Activated T-cell treated with anti-CD3 and anti-CD28 coated beads for 4 hours (primary cell): Measurements from ENCODE around the gene TGM2.

Source experiments
- DNase-seq: peaks from one replicate; pipeline ENCODE4 v3.0.0-alpha.2; 2020

TGM2 gene

DNA sequence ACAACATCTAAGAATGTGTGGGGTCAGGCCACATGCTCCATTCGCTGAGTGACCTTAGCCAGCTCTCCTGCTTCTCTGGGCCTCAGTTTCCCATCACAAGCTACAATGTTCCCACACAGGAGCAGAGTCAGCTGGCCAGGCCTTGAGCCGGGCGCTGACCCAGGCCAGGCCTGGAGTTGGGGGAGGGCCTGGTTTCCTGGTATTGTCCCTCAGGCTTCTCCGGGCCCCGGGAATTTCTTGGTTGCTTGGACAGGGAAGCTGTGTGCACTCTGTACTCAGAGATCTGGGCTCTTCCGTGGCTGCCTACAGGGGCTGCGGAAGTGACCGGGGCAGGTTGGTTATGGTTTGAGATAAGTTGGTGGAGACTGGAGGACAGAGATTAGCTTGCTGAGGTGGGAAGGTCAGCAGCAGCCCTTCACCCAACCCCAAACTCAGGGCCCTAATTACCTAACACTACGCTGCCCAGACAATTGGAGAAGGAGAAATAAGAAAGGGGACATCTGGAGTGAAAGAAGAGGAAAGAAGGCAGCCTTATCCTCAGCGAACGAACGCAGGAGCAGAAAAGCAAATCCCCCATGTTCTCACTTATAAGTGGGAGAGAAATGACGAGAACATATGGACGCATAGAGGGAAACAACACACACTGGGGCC is 6.2 kb downstream of the TGM2 start:
- no peak for DNase-seq

DNA sequence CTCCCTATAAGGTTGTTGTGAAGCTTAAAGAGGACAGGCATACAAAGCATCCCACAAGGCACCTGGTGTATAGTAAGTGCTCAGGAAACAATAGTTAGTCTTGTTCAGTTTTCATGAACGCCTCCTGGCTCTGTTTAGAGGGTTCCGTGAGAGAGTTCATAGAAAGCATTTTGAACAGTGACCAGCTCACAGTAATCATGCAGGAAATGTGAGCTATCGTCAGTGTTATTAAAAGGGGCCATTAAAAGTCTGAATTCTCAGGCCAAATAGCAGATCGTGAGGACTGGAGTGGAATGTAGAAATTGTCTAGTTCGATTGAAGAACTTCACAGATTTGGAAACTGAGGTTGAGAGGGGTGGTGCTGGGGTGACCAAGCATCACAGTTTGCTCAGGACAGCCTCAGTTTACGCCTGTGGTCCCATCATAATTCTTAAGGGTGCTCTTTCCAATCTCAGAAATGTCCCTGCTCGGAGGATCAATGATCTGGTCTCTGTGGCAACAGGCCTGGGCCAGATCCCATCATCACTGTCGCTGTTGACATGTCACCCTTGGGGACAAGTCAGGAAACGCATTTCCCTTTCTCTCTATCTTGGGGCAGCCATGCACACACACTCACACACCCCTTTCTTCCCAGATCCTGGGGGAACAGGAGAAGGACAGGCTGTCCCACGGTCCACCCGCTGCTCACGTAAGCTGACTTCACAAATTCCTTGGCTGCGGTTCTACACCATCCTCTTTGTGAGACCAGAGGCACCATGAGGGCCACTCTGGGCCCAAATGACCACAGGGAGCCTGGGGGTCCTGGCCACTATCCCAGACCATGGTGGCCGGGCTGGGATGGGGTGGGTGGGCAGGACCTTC is 7.2 kb downstream of the TGM2 start:
- no peak for DNase-seq

DNA sequence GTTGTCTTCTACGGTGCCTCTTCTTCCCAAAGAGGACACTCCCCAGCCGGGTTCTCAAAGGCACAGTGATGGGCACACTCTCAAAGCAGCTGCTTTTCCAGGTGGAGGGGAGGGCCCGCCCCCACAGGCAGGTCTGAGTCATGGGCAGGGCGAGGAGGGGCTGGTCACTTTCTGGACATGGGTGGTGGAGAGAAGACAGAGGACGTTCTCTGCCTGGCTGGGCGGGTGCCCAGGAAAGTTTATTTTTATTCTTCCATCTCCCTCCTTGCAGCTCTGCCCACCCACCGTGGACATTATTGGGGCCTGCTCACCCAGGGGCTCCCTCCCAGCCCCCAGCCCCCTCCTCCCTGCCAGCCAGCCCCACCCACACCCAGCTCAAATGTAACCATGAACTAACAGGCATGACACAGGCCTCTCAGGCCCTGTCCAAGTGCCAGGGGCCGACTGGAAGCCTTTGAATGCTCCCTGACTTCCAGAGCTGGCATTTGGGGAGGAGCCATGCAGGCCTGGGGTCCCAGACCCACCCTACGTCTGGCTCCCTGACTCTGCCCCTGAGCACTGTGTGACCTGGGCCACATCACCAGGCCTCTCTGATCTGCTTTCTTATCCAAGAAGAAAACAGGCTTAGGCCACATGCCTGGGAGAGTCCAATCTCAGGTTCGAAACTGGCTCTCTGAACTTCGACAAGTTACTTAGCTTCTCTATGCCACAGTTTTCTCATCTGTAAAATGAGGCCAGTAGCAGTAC is 8.0 kb downstream of the TGM2 start:
- DNase-seq = no peak

DNA sequence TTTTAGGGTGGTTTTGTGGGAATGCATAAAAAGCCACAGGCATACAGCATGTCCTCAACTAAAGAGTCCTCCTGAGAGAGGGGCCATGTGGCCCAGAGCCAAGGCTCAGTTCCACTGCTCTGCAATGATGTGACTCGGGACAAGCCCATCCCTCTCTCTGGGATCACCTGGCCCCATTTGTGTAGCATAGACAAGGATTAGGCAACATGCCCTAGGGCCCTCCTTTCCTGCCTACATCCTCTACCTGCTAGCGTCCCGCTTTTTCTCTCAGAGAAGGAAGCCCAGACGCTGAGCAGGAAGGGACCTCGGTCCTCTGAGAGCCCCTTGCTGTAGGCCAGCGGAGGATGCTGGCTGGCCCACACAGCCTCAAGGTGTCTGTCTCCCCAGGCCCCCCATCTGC is 8.8 kb downstream of the TGM2 start:
- DNase-seq = no peak

DNA sequence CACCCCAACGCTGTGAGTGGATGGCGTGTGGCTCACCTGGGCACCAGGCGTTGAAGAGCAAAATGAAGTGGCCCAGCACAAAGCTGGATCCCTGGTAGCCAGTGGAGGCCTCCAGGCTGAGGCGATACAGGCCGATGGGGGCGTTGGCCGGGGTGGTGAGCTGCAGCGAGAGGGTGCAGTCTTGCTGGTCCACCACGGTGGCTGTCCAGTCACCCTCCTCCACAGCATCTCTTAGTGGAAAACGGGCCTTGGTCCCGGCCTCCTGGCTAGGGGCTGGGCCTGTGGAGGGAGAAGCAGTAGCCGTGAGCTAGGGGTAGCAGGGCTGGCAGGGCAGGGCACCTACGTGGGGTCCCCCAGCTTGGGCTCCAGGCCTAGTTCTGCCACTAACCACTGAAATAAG is 9.3 kb downstream of the TGM2 start:
- DNase-seq = no peak

DNA sequence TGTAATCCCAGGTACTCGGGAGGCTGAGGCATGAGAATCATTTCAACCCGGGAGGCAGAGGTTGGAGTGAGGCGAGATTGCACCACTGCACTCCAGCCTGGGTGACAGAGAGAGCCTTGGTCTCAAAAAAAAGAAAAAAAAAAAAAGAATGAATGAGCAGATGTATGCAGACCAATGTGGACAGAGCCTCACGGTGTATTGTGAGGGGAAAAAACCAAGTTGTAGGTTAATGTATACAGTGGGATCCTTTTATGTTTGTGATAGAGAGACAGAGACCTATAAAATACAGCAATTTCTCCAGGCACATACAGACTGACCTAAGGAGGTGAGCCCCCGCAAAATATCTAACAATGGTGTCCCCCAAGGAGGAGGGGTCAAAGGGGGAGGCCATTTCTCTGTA is 11.7 kb downstream of the TGM2 start:
- no peak for DNase-seq

DNA sequence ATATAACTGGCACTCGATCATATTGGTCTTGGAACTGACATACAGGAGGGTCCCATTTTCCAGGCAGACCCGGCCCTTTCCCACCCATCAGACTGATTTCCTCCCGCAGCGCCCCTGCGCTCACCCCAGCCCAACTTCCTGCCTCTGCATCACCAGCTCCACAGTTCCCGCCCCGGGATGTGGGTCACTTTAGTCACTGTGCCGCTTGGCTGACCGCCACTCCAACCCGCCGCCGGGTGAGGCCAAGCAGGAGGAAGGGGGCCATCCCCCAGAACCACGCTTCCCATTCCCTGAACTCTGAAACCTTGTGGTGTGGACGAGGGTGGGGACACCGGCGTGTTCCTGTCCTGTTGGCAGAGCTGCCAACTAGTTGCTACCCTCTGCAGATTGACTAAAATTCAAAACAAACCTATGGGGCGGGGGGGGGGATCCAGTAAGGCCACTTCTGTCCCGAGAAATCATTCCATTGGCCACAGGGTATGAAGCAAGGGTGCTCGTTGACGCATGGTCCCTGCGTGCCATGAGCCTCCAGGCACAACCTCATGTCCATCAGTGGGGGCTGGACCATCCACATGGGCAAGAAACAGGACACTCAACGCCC is 12.3 kb downstream of the TGM2 start:
- DNase-seq = no peak

DNA sequence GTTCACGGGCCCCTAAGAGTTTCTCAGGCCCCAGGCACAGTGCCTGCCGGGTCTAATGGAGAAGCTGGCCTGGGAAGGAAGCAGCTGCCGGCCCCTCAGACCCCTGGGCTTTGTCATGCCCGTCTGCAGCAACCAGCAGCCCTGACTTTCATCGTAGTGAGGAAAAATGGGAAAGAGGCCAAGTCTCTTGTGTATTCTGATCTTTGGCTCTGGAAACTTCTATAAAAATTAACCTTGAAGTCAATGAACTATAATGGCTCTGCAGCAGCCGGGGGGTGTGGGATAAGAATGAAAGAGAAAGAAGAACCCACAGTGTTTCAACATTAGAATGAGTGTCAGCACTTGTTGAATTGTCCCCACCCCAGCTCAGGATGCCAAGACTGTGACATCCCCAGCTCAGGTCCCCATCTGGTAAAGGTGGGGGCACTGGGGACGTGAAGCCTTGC is 12.9 kb downstream of the TGM2 start:
- DNase-seq = no peak

DNA sequence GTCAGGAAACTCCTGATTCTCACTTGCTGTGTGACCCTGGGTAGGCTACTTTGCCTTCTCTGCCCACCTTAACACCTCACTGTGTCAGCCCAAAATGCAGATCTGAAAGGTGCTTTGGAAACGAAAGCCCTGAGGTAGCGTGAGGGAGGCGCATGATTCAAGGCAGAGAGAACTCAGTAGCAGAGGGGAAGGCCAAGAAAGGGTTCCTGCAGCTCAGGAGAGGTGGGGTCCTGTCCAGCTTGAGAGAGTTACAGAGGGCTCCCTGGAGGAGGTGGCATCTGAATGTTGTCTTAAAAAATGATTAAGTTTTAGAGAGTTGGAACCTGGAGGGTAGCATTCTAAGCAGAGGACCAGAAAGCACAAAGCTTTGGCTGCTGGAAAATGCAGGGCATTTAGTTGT is 13.6 kb downstream of the TGM2 start:
- no peak for DNase-seq

DNA sequence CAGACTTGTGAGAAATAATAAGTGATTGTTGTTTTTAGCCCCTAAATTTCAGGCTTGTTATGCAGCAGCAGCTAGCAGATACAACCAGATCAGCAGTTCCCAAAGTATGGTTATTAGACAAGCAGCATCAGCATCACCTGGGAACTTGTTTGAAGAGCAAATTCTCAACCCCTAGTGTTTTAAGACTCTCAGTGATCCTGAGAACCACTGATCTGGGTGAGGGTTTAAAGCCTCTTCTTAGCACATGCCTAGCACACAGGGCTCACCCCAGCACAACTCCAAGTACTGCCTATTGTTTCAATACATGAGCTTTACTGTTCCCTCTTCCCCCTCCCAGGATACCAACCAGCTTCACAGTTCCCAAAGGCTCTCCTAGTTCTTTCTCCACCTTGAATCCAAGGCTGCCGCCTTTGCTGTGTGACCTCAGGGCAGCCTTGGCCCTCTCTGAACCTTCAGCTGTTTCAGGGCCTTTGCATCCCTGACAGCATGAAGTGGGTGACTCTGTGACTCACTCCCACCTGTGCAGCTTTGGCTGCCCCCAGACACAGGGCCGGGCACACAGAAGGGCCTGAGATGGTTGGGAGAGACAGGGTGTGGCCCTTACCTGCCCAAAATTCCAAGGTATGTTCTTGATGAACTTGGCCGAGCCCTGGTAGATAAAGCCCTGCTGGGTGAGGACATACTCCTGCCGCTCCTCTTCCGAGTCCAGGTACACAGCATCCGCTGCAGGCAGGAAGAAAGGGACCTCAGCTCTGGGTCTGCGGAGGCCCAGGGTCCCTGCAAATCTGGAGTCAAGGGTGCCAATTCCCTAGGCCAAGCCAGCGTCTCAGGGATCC is 14.5 kb downstream of the TGM2 start:
- DNase-seq = no peak

DNA sequence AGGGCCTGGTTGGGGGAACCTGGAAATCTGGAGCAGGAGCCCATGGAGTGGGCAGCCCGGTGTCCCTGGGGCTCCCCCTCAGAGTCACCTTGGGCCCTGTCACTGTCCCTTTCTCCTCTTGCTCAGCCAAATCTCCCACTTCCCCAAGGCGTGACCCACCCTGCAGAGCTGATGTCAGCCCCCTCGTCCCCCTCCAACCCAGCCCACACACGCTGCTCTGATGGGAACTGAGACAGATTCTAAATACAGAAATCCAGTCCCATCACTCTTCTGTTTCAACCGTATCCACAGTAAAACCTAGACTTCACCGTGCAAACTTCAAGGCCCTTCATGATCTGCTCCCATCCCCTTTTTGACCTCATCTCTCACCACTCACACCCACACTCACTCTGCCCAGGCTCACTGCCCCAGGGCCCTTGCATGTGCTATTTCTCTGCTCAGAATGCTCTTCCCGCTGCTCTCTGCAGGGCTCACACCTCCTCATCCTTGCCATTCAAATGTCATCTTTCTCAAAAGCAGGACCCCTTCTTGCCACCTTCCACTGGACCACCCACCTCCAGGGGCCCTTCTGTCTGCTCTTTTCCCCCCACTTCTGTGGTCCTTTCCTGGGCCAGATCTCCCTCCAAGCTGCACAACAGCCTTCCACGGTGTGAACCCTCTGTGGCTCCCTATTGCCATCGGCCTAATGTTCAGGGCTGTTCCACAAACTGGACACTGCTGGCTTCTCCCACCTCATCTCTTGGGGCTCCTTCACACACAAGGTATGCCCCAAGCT is 16.6 kb downstream of the TGM2 start:
- no peak for DNase-seq

DNA sequence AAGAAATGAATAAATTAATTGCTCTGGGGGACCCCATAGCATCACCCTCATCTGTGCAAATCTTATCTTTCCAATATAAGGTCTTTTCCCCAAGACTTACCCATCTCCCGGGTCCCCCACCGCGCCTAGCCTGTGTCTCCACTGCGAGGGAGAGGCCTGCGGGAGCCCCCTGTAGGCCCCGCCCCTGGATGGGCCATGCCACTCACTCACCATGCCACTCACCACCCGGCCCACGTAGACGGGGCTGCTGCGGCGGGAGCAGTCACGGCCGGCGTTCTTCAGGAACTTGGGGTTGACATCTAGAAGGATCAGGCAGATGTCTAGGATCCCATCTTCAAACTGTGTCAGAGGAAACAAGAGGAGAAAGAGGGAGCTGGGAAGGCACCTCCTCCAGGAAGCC is 17.3 kb downstream of the TGM2 start:
- no peak for DNase-seq

DNA sequence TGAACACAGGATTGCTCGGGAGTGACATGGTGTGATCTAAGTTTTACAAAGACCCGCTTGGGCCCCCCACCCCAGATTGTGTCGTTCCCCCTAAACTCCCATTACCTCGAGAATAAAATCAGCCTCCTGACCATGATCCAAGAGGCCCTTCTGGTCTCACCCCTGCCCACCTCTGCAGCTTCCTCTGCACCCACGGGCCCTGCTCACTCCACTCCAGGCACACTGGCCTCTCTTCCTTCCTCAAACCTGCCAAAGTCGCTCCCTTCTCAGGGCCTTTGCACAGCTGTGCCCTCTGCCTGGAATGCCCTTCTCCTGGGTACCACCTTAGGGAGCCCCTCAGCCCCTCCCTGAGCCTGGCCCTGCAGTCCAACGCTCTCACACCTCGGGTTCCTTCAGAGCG is 17.9 kb downstream of the TGM2 start:
- no peak for DNase-seq

DNA sequence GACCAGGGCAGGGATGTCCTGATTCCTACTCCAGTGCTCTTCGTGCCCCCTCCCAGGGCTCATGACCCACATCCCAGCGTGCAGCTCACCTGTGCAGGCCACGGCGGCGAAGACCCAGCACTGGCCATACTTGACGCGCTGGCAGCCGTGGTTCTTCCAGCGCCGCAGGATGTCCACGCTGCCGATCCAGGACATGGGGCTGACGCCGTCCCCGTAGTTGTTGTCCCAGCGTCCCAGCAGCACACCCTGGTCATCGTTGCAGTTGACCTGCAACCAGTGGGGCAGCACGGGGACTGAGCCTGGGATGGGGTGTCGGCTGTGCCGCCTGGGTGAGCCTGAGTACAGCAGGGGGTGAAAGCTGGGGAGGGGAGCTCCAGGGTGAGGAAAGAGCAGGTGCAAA is 18.4 kb downstream of the TGM2 start:
- DNase-seq = no peak

DNA sequence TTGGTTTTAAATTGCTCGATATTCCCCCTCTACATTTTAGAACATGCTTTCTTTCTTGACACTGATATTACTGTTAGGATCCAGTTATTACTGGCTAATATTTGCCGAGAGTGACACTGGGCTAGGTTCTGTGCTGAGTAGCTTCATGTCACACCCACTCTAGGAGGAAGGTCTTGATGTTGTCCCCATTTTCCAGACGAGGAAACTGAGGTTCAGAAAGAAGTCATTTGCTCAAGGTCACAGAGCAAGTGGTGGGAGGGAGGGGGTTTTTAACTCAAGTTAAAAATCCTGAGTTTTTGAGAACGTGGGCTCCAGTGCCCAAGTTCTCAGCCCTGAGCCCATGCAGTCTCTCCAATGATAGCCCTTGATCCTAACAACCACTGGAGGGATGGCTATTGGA is 18.9 kb downstream of the TGM2 start:
- DNase-seq = no peak

DNA sequence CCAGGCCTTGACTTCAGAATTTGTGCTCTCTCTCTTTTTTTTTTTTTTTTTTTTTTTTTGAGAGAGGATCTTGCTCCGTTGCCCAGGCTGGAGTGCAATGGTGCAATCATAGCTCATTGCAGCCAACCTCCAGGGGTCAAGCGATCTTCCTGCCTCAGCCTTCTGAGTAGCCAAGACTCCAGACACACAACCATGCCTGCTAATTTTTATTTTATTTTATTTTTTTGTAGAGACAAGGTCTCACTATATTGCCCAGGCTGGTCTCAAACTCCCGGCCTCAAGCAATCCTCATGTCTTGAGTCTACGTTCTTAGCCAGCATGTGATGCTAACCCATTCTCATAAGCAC is 19.4 kb downstream of the TGM2 start:
- no peak for DNase-seq

DNA sequence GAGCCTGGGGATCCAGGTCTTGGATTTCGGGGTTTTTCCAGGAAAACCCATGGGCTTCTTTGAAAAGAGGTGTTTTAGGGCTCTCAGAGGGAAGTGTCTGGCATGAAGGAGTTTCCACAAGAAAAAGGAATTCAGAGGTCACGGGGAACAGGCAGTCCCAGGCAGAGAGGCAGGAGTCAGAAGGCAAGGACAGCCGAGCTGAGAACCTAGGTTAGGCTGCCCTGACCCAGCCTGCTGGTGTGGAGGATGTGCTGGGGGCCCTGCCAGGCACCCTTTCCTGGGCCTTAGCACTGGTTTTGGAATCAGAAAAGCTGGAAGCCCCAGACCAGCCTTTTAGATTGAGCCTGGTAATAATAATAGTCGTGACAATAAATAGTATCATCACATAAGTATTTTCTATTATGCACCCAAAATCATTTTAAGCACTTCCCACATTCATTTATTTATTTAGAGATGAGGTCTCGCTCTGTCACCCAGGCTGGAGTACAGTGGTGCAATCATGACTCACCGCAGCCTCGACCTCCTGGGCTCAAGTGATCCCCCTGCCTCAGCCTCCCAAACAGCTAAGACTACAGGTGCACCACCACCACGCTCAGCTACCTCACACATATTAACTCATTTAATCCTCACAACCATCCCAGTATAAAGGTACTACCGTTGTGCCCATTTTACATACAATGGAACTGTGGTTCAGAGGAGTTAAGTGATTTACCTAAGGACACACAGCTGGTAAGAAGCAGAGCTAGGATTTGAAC is 19.9 kb downstream of the TGM2 start:
- no peak for DNase-seq

DNA sequence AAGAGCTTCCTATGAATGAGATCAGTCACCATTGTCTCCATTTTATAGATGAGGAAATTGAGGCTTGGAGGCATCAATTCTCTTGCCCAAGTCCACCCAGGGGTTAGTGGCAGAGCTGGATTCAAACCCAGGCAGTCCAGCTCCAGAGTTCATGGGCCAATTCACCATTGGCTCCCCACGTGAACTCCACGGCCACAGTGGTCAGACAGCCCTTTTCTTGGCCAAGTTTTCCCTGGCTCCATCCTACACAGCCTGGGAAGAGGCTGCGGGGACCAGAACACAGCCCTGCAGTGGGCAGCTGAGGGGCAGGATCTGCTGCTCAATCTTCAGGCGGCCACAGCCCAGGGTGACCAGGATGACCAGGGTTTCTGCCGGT is 20.5 kb downstream of the TGM2 start:
- no peak for DNase-seq

DNA sequence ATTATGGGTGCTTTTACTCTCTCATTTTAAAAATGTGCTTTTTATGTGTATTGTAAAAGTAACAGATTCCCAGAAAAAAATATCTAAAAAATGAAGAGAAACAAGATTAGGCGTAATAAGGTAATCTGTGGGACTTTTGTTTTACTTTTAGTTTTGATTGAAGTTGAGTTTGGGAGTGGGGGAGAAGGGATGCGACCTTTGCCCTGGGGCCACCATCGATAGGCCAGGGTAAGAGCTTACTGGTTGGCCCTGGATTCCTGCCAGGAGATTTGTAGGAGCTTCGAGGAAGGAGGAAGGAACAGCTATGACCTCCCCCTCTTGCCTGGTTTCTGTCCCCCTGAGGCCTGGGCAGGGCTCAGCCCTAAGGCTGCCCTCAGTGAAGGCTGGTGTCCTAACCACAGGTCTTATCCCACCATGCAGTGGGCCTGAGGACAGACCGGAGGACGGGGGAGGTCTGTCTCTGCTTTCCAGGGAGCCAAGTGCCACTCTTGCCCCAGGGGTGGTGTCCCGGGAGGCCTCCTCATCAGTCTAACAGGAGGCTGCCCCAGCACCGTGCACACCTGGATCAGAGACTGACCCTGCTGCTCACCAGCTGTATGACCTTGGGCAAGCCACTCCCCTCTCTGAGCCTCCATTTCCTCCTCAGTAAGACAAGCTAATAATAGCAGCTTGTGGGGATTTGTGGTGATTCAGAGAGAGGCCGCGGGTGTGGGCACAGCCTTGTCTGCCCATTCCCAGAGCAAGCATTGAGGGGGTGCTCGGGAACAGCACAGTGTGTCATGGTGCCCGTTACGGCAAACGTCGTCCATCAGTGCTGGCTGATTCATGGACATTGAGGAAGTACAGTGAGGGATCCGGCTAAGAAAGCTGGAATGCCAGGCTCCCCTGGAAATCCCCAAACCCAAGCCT is 21.2 kb downstream of the TGM2 start:
- no peak for DNase-seq

DNA sequence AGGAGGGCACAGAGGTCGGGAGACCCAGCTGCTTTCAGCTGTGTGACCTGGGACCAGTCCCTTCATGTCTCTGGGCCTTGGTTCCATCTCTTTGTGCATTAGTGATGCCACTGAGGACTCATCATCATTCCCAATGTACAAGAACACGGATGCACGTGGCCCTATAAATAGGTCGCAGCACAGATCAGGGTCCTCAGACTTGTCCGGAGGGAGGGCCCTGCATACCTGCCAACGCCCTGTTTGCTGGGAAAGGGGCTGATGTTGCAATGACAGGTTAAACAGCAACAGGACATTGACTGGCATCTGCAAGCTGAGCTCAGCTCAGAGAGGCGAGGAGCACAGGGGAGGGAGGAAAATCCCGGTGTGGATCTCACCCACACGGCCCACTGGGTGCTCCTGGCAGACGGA is 21.8 kb downstream of the TGM2 start:
- no peak for DNase-seq
